Esophagus muscularis mucosa (tissue), 4 donors: ENCODE results near the gene INSM2. TPM values are rescaled to one million over a fixed set of nuclear protein-coding genes. Genes with fewer than 3 reads are reported as not detected.

ENCODE experiments used
- DNase-seq: peaks from one replicate; pipeline ENCODE4 v3.0.0-alpha.2; 2017; ENCODE audit errors: extremely low spot score
- H3K27ac ChIP-seq, 4 donors: fragments of 200-600 bp; sonication (generic); replicated peaks in 1 of 4; 1 replicate in 3 of 4; 2 replicates in 1 of 4; pipeline ENCODE4 v1.5.1; 2016 to 2019; ENCODE audit warnings: mild to moderate bottlenecking in 1 of 4
- H3K27me3 ChIP-seq, 4 donors: fragments of 200-600 bp; sonication (generic); one replicate each; pipeline versions ENCODE4 v1.5.1 to v1.6.0; 2016 to 2019
- H3K36me3 ChIP-seq, 4 donors: fragments of 200-600 bp; sonication (generic); one replicate each; pipeline ENCODE4 v1.5.1; 2016 to 2019
- H3K4me1 ChIP-seq, 4 donors: fragments of 200-600 bp; sonication (generic); one replicate each; pipeline ENCODE4 v1.5.1; 2016 to 2019
- H3K4me3 ChIP-seq, 4 donors: fragments of 200-600 bp; sonication (generic); 1 replicate in 2 of 4; 2 replicates in 2 of 4; pipeline ENCODE4 v1.5.1; 2016 to 2019; ENCODE audit warnings: mild to moderate bottlenecking in 4 of 4, moderate library complexity in 1 of 4
- H3K9me3 ChIP-seq, 4 donors: fragments of 200-600 bp; sonication (generic); 1 replicate in 3 of 4; 2 replicates in 1 of 4; pipeline ENCODE4 v1.5.1; 2016 to 2019
- CTCF ChIP-seq, 3 experiments: fragments of 200-600 bp in 2 of 3; fragments of 450-650 bp in 1 of 3; sonication (generic) in 2 of 3; IDR thresholded peaks; one replicate each; pipeline ENCODE4 v1.5.1; 2017 to 2019; ENCODE audit warnings: antibody characterized with exemption in 3 of 3, mild to moderate bottlenecking in 2 of 3, moderate library complexity in 1 of 3
- EP300 ChIP-seq: sonication (generic); formaldehyde crosslinking; IDR thresholded peaks from one replicate; pipeline ENCODE4 v1.6.1; 2017; ENCODE audit warnings: antibody characterized with exemption
- POLR2A ChIP-seq: fragments of 450-650 bp; IDR thresholded peaks from one replicate; pipeline ENCODE4 v1.6.1; 2017; ENCODE audit warnings: antibody characterized with exemption, moderate library complexity, mild to moderate bottlenecking, low read depth
- POLR2AphosphoS5 ChIP-seq, 2 donors: sonication (generic); formaldehyde crosslinking; IDR thresholded peaks; one replicate each; pipeline ENCODE4 v1.6.1; 2017; ENCODE audit warnings: antibody characterized with exemption in 2 of 2
- WGBS: methylation state at CpG from one replicate; pipeline ENCODE4 v1.1.5; 2018; 5-methylcytosine and 5-hydroxymethylcytosine counted together
- intact Hi-C: fragments of 100-400 bp; cut with DNase I; formaldehyde crosslinking; loops from one replicate; pipeline ENCODE4 v1.15.1; 2023
- total RNA-seq, 4 donors: library from RNA; depleted of rRNA; stranded (reverse); fragments of >200 nt; gene quantifications; one replicate each; pipeline versions ENCODE4 v1.1.0 to v1.2.1, GENCODE V29; 2016

The INSM2 gene
- total RNA-seq, 4 donors from 2014 or later = not detected

- H3K9me3 ChIP-seq = no peaks in the 10 kb centered on the region
- H3K4me3 ChIP-seq = no peak overlapping the region
- intact Hi-C loops = no loop called here
- whole genome bisulfite sequencing = 61% methylated on average over 1 of the region's 1 CpG
- H3K27ac ChIP-seq = no peak overlapping the region
- DNase-seq = no peak
- H3K36me3 ChIP-seq = peaks cover 0 to 4% (median 1%) of the 10 kb centered on the region in 4 donors
- no peak for TF ChIP-seq EP300
- TF ChIP-seq POLR2A = no peak
- TF ChIP-seq POLR2AphosphoS5 (IDR thresholded peaks at IDR 0.05) = no peak
- TF ChIP-seq CTCF (IDR thresholded peaks at IDR 0.05) = no peak
- H3K27me3 ChIP-seq = no peaks in the 10 kb centered on the region
- H3K4me1 ChIP-seq = no peaks in the 10 kb centered on the region
Measured at GRCh38 chr14:35553808-35554207, 19.8 kb downstream of the INSM2 start.

- no peak overlapping the region for H3K27ac ChIP-seq
- no peaks in the 10 kb centered on the region for H3K36me3 ChIP-seq
- H3K4me1 ChIP-seq = no peaks in the 10 kb centered on the region
- intact Hi-C loops = no loop called here
- H3K4me3 ChIP-seq = no peak overlapping the region
- WGBS = 78% methylated on average over 1 of the region's 1 CpG
- no peaks in the 10 kb centered on the region for H3K27me3 ChIP-seq
- no peak for DNase-seq
- no peaks in the 10 kb centered on the region for H3K9me3 ChIP-seq
- TF ChIP-seq POLR2AphosphoS5 (IDR thresholded peaks at IDR 0.05) = no peak
- no peak for TF ChIP-seq EP300
- no peak for TF ChIP-seq POLR2A
- no peak for TF ChIP-seq CTCF (IDR thresholded peaks at IDR 0.05)
Measured at GRCh38 chr14:35556548-35556947, 22.6 kb downstream of the INSM2 start.

GRCh38 chr14:35557221-35557747, 23.3 kb downstream of the INSM2 start:
- Histone ChIP-seq H3K9me3 (no peaks in the 10 kb centered on the region), H3K27me3 (no peaks in the 10 kb centered on the region), H3K27ac (no peak overlapping the region), H3K4me1 (no peaks in the 10 kb centered on the region), H3K36me3 (peaks cover 0 to 3% (median 0%) of the 10 kb centered on the region in 4 donors), H3K4me3 (no peak overlapping the region)
- intact Hi-C loops = no loop called here
- no peak for DNase-seq
- no peak for TF ChIP-seq CTCF (IDR thresholded peaks at IDR 0.05)
- no peak for TF ChIP-seq POLR2AphosphoS5 (IDR thresholded peaks at IDR 0.05)
- TF ChIP-seq POLR2A = no peak
- TF ChIP-seq EP300 = no peak

- H3K4me3 ChIP-seq = no peak overlapping the region
- H3K36me3 ChIP-seq = peaks cover 0 to 9% (median 0%) of the 10 kb centered on the region in 4 donors
- intact Hi-C loops = no loop called here
- H3K4me1 ChIP-seq = no peaks in the 10 kb centered on the region
- 59% methylated on average over 2 of the region's 2 CpGs for WGBS
- H3K27ac ChIP-seq = no peak overlapping the region
- no peak for DNase-seq
- H3K27me3 ChIP-seq = no peaks in the 10 kb centered on the region
- TF ChIP-seq CTCF (IDR thresholded peaks at IDR 0.05) (no peak), POLR2AphosphoS5 (IDR thresholded peaks at IDR 0.05) (no peak), EP300 (no peak), POLR2A (no peak)
- no peaks in the 10 kb centered on the region for H3K9me3 ChIP-seq
Measured at GRCh38 chr14:35558680-35559079, 24.7 kb downstream of the INSM2 start.

GRCh38 chr14:35565871-35566464, 32.0 kb downstream of the INSM2 start:
- H3K4me1 ChIP-seq = no peaks in the 10 kb centered on the region
- H3K4me3 ChIP-seq = no peak overlapping the region
- no peaks in the 10 kb centered on the region for H3K9me3 ChIP-seq
- no peaks in the 10 kb centered on the region for H3K27me3 ChIP-seq
- 95% methylated on average over 4 of the region's 4 CpGs for WGBS
- no peak for DNase-seq
- peaks cover 0 to 30% (median 2%) of the 10 kb centered on the region in 4 donors for H3K36me3 ChIP-seq
- no peak overlapping the region for H3K27ac ChIP-seq
- no peak for TF ChIP-seq EP300
- no peak for TF ChIP-seq POLR2A
- no peak for TF ChIP-seq CTCF (IDR thresholded peaks at IDR 0.05)
- TF ChIP-seq POLR2AphosphoS5 (IDR thresholded peaks at IDR 0.05) = no peak
- intact Hi-C loops = no loop called here
